ENCODE data around the gene DCTN5.

DNA sequence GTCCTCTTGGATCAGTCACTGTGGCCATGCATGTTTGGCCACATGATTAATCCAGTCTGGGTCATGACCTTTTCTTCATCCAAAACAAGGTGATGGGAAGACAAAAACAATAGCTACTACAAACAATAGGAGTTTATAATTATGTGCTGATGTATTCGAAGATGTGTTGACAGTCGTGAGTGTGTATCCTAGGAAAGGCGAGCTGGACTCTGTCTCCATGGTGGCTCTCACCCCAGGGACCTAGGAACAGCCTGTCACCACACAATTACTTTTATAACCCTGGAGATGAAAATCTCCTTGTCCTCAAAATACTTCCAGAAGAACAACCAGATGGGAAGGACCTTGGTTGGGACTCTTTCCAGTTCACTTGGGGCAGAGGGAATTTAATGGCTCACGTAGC lies 27.6 kb downstream of the DCTN5 start:
- TF ChIP-seq, protein P1, sequence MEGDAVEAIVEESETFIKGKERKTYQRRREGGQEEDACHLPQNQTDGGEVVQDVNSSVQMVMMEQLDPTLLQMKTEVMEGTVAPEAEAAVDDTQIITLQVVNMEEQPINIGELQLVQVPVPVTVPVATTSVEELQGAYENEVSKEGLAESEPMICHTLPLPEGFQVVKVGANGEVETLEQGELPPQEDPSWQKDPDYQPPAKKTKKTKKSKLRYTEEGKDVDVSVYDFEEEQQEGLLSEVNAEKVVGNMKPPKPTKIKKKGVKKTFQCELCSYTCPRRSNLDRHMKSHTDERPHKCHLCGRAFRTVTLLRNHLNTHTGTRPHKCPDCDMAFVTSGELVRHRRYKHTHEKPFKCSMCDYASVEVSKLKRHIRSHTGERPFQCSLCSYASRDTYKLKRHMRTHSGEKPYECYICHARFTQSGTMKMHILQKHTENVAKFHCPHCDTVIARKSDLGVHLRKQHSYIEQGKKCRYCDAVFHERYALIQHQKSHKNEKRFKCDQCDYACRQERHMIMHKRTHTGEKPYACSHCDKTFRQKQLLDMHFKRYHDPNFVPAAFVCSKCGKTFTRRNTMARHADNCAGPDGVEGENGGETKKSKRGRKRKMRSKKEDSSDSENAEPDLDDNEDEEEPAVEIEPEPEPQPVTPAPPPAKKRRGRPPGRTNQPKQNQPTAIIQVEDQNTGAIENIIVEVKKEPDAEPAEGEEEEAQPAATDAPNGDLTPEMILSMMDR (conservative IDR thresholded peaks at IDR 0.05), result no peak
- no peak for TF ChIP-seq EZH2 (IDR thresholded peaks at IDR 0.05; ENCODE audit: low read depth)
